Transverse colon (tissue), 4 donors: ENCODE measurements around the gene TESK2. TPM values are rescaled to one million over a fixed set of nuclear protein-coding genes. Genes with fewer than 3 reads are reported as not detected.
"Not testable (repeated sequence)": the region's sequence is repeated elsewhere in the genome, so short reads cannot be mapped to it uniquely, and the experiment has no call there.

Source experiments
- DNase-seq: peaks from one replicate; pipeline ENCODE4 v3.0.0-alpha.2; 2019
- H3K27ac ChIP-seq, 4 donors: fragments of 200-600 bp; sonication (generic); 2 replicates each; pipeline ENCODE4 v1.5.1; 2016 to 2018; ENCODE audit warnings: inconsistent platforms in 4 of 4
- H3K27me3 ChIP-seq: fragments of 200-600 bp; sonication (generic); 2 replicates; pipeline ENCODE4 v1.5.1; 2017; ENCODE audit warnings: inconsistent platforms
- H3K36me3 ChIP-seq, 4 donors: fragments of 200-600 bp; sonication (generic); 2 replicates each; pipeline ENCODE4 v1.5.1; 2017 to 2019; ENCODE audit warnings: inconsistent platforms in 4 of 4
- H3K4me1 ChIP-seq, 4 donors: fragments of 200-600 bp; sonication (generic); 2 replicates each; pipeline ENCODE4 v1.5.1; 2017 to 2020; ENCODE audit warnings: inconsistent platforms in 4 of 4
- H3K4me3 ChIP-seq, 4 donors: fragments of 200-600 bp; sonication (generic); 1 replicate in 1 of 4; 2 replicates in 3 of 4; pipeline versions ENCODE4 v1.5.1 to v1.6.1; 2017 to 2019; ENCODE audit warnings: inconsistent platforms in 4 of 4
- H3K9me3 ChIP-seq, 2 donors: fragments of 200-600 bp; sonication (generic); 2 replicates each; pipeline ENCODE4 v1.5.1; 2017 to 2019; ENCODE audit warnings: inconsistent platforms in 2 of 2
- EP300 ChIP-seq: sonication (generic); formaldehyde crosslinking; IDR thresholded peaks from one replicate; pipeline ENCODE4 v1.6.1; 2017; ENCODE audit warnings: antibody characterized with exemption, low read depth
- POLR2A ChIP-seq: fragments of 450-650 bp; IDR thresholded peaks from one replicate; pipeline ENCODE4 v1.6.1; 2016; ENCODE audit warnings: antibody characterized with exemption, mild to moderate bottlenecking, moderate library complexity
- POLR2AphosphoS5 ChIP-seq, 3 donors: sonication (generic); formaldehyde crosslinking; IDR thresholded peaks; one replicate each; pipeline ENCODE4 v1.6.1; 2016; ENCODE audit warnings: antibody characterized with exemption in 3 of 3
- WGBS, 2 donors: methylation state at CpG; one replicate each; pipeline ENCODE4 v1.1.5; 2018; ENCODE audit warnings: low coverage in 1 of 2; 5-methylcytosine and 5-hydroxymethylcytosine counted together
- in situ Hi-C, 4 donors: fragments of 200-750 bp; cut with MboI; loops; one replicate each; pipeline versions ENCODE4 v1.15.0 to v1.15.1; 2017; ENCODE audit warnings: low sequenced_read_pairs in 3 of 4, low pct_ligation_motif_present in 1 of 4, low pct_unique_long_range_greater_than_20kb in 1 of 4
- intact Hi-C: fragments of 100-400 bp; cut with DNase I; formaldehyde crosslinking; loops from one replicate; pipeline ENCODE4 v1.15.1; 2023; ENCODE audit warnings: low total_unique reads
- total RNA-seq, 4 donors: library from RNA; depleted of rRNA; stranded (reverse); fragments of >200 nt; gene quantifications; one replicate each; pipeline ENCODE4 v1.1.0, GENCODE V29; 2016
- TF ChIP-seq, protein P1 (sequence below), 5 experiments: fragments of 200-600 bp in 3 of 5; fragments of 450-650 bp in 2 of 5; sonication (generic) in 3 of 5; IDR thresholded peaks; 1 replicate in 2 of 5; 2 replicates in 3 of 5; pipeline ENCODE4 v1.5.1; 2016 to 2017; ENCODE audit warnings: antibody characterized with exemption in 5 of 5, inconsistent platforms in 3 of 5, mild to moderate bottlenecking in 2 of 5, moderate library complexity in 1 of 5

TESK2 gene
- total RNA-seq, 4 donors from 2014 or later: 5.2 to 32.2 (median 14.5) TPM

DNA sequence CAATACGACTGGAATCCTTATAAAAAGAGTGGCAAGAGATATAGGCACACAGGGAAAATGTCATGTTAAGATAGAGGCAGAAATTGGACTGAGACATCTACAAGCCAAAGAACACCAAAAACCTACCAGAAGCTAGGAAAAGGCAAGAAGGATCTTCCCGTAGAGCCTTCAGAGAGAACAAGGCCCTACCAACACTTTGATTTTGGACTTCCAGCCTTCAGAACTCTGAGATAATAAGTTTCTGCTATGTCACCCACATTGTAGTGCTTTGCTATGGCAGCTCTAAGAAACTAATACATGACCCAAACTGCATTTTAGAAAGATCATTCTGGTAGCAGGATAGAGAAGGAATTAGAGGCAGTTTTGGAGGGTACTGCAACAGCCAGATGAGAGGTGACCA is 126.7 kb downstream of the TESK2 start:
- in situ Hi-C loops: loop anchor here in 1 of 4 donors (5.0 to 10.0 kb wide), 2 partner anchors 128 to 201 kb away; partner anchors contain the start of gene TESK2

DNA sequence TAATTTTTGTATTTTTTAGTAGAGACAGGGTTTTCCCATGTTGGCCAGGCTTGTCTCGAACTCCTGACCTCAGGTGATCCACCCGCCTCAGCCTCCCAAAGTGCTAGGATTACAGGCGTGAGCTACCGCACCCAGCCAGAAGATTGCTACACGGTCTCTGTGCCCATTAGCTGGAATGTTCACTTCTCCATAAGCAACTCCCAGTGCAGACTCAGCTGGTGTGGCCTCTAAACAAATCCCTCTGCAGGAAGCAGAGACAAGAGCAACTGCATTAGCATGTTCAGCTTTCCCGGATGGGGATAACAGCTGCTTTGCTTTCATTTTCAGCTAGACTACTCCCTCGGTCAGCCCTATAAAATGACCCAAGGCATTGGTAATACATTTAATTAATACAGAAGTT is 130.0 kb downstream of the TESK2 start:
- in situ Hi-C loops: loop anchor here in 1 of 4 donors (5.0 to 10.0 kb wide), 2 partner anchors 131 to 204 kb away; partner anchors contain the start of gene TESK2
- H3K9me3 ChIP-seq, H3K27me3 ChIP-seq, H3K36me3 ChIP-seq: not testable (repeated sequence)
- peaks cover 9 to 20% (median 15%) of the 10 kb centered on the region in 4 donors for H3K4me1 ChIP-seq
- H3K27ac ChIP-seq: peak overlapping the region; percentile 73 to 76 (median 74)
- TF ChIP-seq, protein P1, sequence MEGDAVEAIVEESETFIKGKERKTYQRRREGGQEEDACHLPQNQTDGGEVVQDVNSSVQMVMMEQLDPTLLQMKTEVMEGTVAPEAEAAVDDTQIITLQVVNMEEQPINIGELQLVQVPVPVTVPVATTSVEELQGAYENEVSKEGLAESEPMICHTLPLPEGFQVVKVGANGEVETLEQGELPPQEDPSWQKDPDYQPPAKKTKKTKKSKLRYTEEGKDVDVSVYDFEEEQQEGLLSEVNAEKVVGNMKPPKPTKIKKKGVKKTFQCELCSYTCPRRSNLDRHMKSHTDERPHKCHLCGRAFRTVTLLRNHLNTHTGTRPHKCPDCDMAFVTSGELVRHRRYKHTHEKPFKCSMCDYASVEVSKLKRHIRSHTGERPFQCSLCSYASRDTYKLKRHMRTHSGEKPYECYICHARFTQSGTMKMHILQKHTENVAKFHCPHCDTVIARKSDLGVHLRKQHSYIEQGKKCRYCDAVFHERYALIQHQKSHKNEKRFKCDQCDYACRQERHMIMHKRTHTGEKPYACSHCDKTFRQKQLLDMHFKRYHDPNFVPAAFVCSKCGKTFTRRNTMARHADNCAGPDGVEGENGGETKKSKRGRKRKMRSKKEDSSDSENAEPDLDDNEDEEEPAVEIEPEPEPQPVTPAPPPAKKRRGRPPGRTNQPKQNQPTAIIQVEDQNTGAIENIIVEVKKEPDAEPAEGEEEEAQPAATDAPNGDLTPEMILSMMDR (IDR thresholded peaks at IDR 0.05): peak in 2 of 5 experiments; percentile 29 to 44
- peak in 1 of 3 donors; percentile 31 for TF ChIP-seq POLR2AphosphoS5 (IDR thresholded peaks at IDR 0.05)
- H3K4me3 ChIP-seq: peak overlapping the region in 1 of 4 donors; percentile 20
- 20 to 62% methylated on average over 1 to 7 of the region's 7 CpGs for WGBS, 2 donors
- DNase-seq: peak; percentile 55
- intact Hi-C loops: loop anchor here (5.0 kb wide), 1 partner anchor 206 kb away; no protein-coding TSS in a partner anchor

More for the DNA sequence above, 126.7 kb downstream of the TESK2 start:
- Histone ChIP-seq H3K9me3 (no peaks in the 10 kb centered on the region), H3K4me1 (peaks cover 9 to 19% (median 15%) of the 10 kb centered on the region in 4 donors), H3K27me3 (no peaks in the 10 kb centered on the region), H3K36me3 (no peaks in the 10 kb centered on the region), H3K27ac (no peak overlapping the region), H3K4me3 (no peak overlapping the region)
- 88 to 95% methylated on average over 1 to 2 of the region's 2 CpGs for WGBS, 2 donors
- intact Hi-C loops: loop anchor here (5.0 kb wide), 1 partner anchor 203 kb away; no protein-coding TSS in a partner anchor
- no peak for DNase-seq
- TF ChIP-seq, protein P1 (IDR thresholded peaks at IDR 0.05): no peak
- TF ChIP-seq POLR2A (no peak), POLR2AphosphoS5 (IDR thresholded peaks at IDR 0.05) (no peak), EP300 (no peak)

DNA sequence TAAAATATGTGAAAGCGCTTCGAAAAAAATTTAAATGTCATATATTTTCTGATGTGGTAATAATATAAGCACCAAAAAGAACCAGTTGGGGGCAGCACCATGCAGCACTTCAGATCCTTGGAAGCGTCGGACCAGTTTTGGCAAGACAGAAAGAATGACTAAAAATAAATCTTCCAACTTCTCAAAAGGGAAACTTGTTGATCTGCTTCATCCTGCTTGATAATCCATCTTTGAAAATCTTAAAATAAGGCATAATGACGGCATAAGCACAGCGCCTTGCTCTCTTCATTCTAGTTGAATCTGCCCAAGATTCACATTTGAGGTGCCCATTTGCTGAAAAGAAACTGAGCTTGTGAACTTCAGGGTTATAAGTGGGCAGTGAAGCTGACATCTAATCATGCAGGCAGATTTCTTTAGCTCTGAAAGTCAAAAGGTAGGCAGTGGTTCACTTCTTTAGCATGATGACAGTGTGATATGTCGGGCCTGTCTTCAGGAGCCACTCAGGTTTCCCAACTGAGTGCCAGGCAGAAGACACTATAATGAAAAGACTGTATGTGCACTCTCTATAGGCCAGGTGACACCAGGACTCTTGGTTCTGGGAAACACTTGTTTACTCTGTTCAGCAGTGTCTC is 131.0 kb downstream of the TESK2 start:
- H3K4me1 ChIP-seq: peaks cover 9 to 22% (median 15%) of the 10 kb centered on the region in 4 donors
- 28 to 29% methylated on average over 7 of the region's 7 CpGs for WGBS, 2 donors
- intact Hi-C loops (loop anchor here (5.0 kb wide), 1 partner anchor 207 kb away; no protein-coding TSS in a partner anchor), in situ Hi-C loops (loop anchor here (5.0 to 10.0 kb wide), 3 partner anchors 132 to 205 kb away; partner anchors contain the start of gene TESK2 (in 4 of the 4))
- no peaks in the 10 kb centered on the region for H3K9me3 ChIP-seq
- H3K36me3 ChIP-seq: no peaks in the 10 kb centered on the region
- peak; percentile 71 for DNase-seq
- H3K27ac ChIP-seq: peak overlapping the region; percentile 73 to 76 (median 74)
- H3K27me3 ChIP-seq: no peaks in the 10 kb centered on the region
- no peak overlapping the region for H3K4me3 ChIP-seq
- TF ChIP-seq, protein P1 (IDR thresholded peaks at IDR 0.05): peak; percentile 67 to 85 (median 71)
- no peak for TF ChIP-seq POLR2A

DNA sequence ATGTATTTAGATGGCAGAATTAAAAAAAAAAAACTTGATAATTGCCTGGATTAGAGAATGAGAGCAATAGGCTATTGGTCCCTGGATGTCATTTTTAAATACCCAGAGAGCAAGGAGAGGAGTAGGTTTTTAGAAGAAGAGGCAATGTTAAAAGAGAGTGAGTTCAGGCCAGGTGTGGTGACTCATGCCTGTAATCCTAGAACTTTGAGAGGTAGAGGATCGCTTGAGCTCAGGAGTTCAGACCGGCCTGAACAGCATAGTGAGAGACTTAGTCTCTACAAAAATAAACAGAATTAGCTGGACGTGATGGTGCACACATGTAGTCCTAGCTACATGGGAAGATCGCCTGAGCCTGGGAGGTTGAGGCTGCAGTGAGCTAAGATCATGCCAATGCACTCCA is 134.8 kb downstream of the TESK2 start:
- TF ChIP-seq POLR2A: no peak
- TF ChIP-seq EP300: no peak
- TF ChIP-seq, protein P1 (IDR thresholded peaks at IDR 0.05): no peak
- TF ChIP-seq POLR2AphosphoS5 (IDR thresholded peaks at IDR 0.05): no peak
- H3K27ac ChIP-seq: no peak overlapping the region
- H3K9me3 ChIP-seq: no peaks in the 10 kb centered on the region
- DNase-seq: no peak
- in situ Hi-C loops: loop anchor here in 3 of 4 donors (5.0 to 10.0 kb wide), 2 partner anchors 136 to 139 kb away; partner anchors contain the start of gene TESK2 (in 3 of the 3)
- no peak overlapping the region for H3K4me3 ChIP-seq
- H3K27me3 ChIP-seq: no peaks in the 10 kb centered on the region
- WGBS, 2 donors: 75 to 92% methylated on average over 2 to 4 of the region's 4 CpGs
- intact Hi-C loops: no loop called here
- no peaks in the 10 kb centered on the region for H3K36me3 ChIP-seq
- peaks cover 9 to 16% (median 12%) of the 10 kb centered on the region in 4 donors for H3K4me1 ChIP-seq
